Mesenchymal stem cell (in vitro differentiated cells and primary cell): Measurements from ENCODE around the gene STUM.

Experiments used
- DNase-seq: peaks from one replicate; pipeline ENCODE4 v3.0.0-alpha.2; 2013
- H2AFZ ChIP-seq: one replicate; pipeline ENCODE4 v1.6.1; 2013; ENCODE audit warnings: low read depth, mild to moderate bottlenecking, control low read depth, inconsistent platforms, low read length, moderate library complexity
- H2AK5ac ChIP-seq: 2 replicates; pipeline ENCODE4 v1.6.1; 2013; ENCODE audit warnings: low read length, moderate library complexity, mild to moderate bottlenecking, inconsistent platforms; ENCODE audit not compliant: severe bottlenecking
- H2BK120ac ChIP-seq: one replicate; pipeline ENCODE4 v1.6.1; 2013; ENCODE audit warnings: low read depth, mild to moderate bottlenecking, inconsistent platforms, low read length, moderate library complexity
- H2BK12ac ChIP-seq, 2 experiments: one replicate each; pipeline ENCODE4 v1.6.1; 2013; ENCODE audit warnings: inconsistent platforms in 2 of 2, low read length in 2 of 2, mild to moderate bottlenecking in 2 of 2, moderate library complexity in 2 of 2, control low read depth in 1 of 2
- H2BK15ac ChIP-seq: one replicate; pipeline ENCODE4 v1.6.1; 2013; ENCODE audit warnings: mild to moderate bottlenecking, low read depth, inconsistent platforms; ENCODE audit not compliant: poor library complexity, severe bottlenecking
- H2BK5ac ChIP-seq: 2 replicates; pipeline ENCODE4 v1.6.1; 2013; ENCODE audit warnings: low read depth, mild to moderate bottlenecking, low read length, control low read depth, inconsistent platforms; ENCODE audit not compliant: poor library complexity, severe bottlenecking
- H3K14ac ChIP-seq, 2 experiments: one replicate each; pipeline ENCODE4 v1.6.1; 2013; ENCODE audit warnings: inconsistent platforms in 2 of 2, low read length in 2 of 2, control low read depth in 1 of 2, mild to moderate bottlenecking in 1 of 2, moderate library complexity in 1 of 2
- H3K18ac ChIP-seq, 2 experiments: one replicate each; pipeline ENCODE4 v1.6.1; 2013; ENCODE audit warnings: inconsistent platforms in 2 of 2, low read length in 2 of 2, control low read depth in 1 of 2, low read depth in 1 of 2, mild to moderate bottlenecking in 1 of 2
- H3K23ac ChIP-seq, 2 experiments: one replicate each; pipeline ENCODE4 v1.6.1; 2013; ENCODE audit warnings: inconsistent platforms in 2 of 2, low read length in 2 of 2, mild to moderate bottlenecking in 2 of 2, moderate library complexity in 2 of 2, control low read depth in 1 of 2
- H3K27ac ChIP-seq: 2 replicates; pipeline ENCODE4 v1.5.1; 2013; ENCODE audit warnings: mild to moderate bottlenecking, moderate library complexity, low read length, control low read depth, inconsistent platforms; ENCODE audit not compliant: poor library complexity, severe bottlenecking
- H3K27me3 ChIP-seq, 2 experiments: 2 replicates each; pipeline versions ENCODE4 v1.6.1 to v1.7.0; 2013; ENCODE audit warnings: low read length in 2 of 2, mild to moderate bottlenecking in 2 of 2, moderate library complexity in 2 of 2, control low read depth in 1 of 2, inconsistent platforms in 1 of 2; ENCODE audit not compliant: control insufficient read depth in 1 of 2, insufficient read depth in 1 of 2
- H3K36me3 ChIP-seq, 2 experiments: 2 replicates each; pipeline versions ENCODE4 v1.6.1 to v1.7.0; 2013; ENCODE audit warnings: low read length in 2 of 2, control low read depth in 1 of 2, inconsistent platforms in 1 of 2, low read depth in 1 of 2, mild to moderate bottlenecking in 1 of 2; ENCODE audit not compliant: insufficient read depth in 2 of 2, control insufficient read depth in 1 of 2
- H3K4ac ChIP-seq, 2 experiments: one replicate each; pipeline ENCODE4 v1.6.1; 2013; ENCODE audit warnings: inconsistent platforms in 2 of 2, low read length in 2 of 2, mild to moderate bottlenecking in 2 of 2, moderate library complexity in 2 of 2, control low read depth in 1 of 2, low read depth in 1 of 2
- H3K4me1 ChIP-seq: 2 replicates; pipeline ENCODE4 v1.6.1; 2013; ENCODE audit warnings: low read depth, low read length, control low read depth; ENCODE audit not compliant: control insufficient read depth, insufficient read depth
- H3K4me2 ChIP-seq: 2 replicates; pipeline ENCODE4 v1.6.1; 2013; ENCODE audit warnings: low read length, mild to moderate bottlenecking, inconsistent platforms; ENCODE audit not compliant: poor library complexity, severe bottlenecking
- H3K4me3 ChIP-seq, 2 experiments: 2 replicates each; pipeline versions ENCODE4 v1.5.1 to v1.7.0; 2013; ENCODE audit warnings: low read length in 2 of 2, mild to moderate bottlenecking in 2 of 2, control low read depth in 1 of 2, low read depth in 1 of 2; ENCODE audit not compliant: insufficient read depth in 1 of 2
- H3K79me1 ChIP-seq: replicated peaks from 2 replicates; pipeline ENCODE4 v1.6.1; 2013; ENCODE audit warnings: mild to moderate bottlenecking, control low read depth, low read length, inconsistent platforms; ENCODE audit not compliant: poor library complexity, severe bottlenecking
- H3K9ac ChIP-seq: 2 replicates; pipeline ENCODE4 v1.7.0; 2013; ENCODE audit warnings: mild to moderate bottlenecking, low read length, moderate library complexity
- H3K9me3 ChIP-seq: 2 replicates; pipeline ENCODE4 v1.7.0; 2013; ENCODE audit warnings: mild to moderate bottlenecking, low read length; ENCODE audit not compliant: control insufficient read depth
- H4K8ac ChIP-seq: one replicate; pipeline ENCODE4 v1.6.1; 2013; ENCODE audit warnings: inconsistent platforms, mild to moderate bottlenecking, low read length, moderate library complexity
- H4K91ac ChIP-seq: one replicate; pipeline ENCODE4 v1.6.1; 2013; ENCODE audit warnings: mild to moderate bottlenecking, low read length, inconsistent platforms
- WGBS: methylation state at CpG from one replicate; pipeline ENCODE4 v1.1.7; 2013; ENCODE audit warnings: mixed read lengths; 5-methylcytosine and 5-hydroxymethylcytosine counted together

STUM gene

DNA sequence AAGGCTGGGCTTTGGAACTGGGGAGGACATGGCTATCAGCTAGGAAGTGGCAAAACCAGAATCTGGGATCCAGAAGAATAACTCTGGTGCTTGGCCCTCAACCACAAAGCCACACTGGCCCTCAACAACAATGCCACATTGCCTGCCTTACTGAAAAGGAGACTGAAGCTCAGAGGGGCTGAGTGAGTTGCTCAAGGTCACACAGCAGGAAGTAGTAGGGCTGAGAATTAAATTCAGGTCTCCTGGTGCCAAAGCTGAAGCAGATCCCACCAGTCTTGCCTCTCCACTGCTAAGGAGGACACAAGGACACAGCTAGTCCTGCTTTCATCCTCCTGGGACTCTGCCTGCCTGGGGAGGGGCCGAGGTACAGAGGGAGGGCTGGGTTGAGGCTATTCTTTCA, 29.4 kb upstream of the STUM start:
- WGBS, result 65% methylated on average over 1 of the region's 1 CpG
- Histone ChIP-seq H2BK5ac (no peak overlapping the region), H3K18ac (no peak overlapping the region), H3K9ac (no peak overlapping the region), H3K23ac (no peak overlapping the region), H3K36me3 (no peaks in the 10 kb centered on the region), H3K27me3 (peaks cover 36 to 72% of the 10 kb centered on the region in 2 experiments), H3K4me1 (no peaks in the 10 kb centered on the region), H2BK12ac (no peak overlapping the region), H2AK5ac (no peak overlapping the region), H3K4me3 (no peak overlapping the region), H3K79me1 (no peaks in the 10 kb centered on the region), H4K8ac (no peak overlapping the region), H2AFZ (no peak overlapping the region), H4K91ac (no peak overlapping the region), H2BK120ac (no peak overlapping the region), H3K9me3 (peaks cover 7% of the 10 kb centered on the region), H2BK15ac (no peak overlapping the region), H3K4ac (no peak overlapping the region), H3K27ac (no peak overlapping the region), H3K14ac (no peak overlapping the region), H3K4me2 (no peak overlapping the region)
- DNase-seq, result no peak

DNA sequence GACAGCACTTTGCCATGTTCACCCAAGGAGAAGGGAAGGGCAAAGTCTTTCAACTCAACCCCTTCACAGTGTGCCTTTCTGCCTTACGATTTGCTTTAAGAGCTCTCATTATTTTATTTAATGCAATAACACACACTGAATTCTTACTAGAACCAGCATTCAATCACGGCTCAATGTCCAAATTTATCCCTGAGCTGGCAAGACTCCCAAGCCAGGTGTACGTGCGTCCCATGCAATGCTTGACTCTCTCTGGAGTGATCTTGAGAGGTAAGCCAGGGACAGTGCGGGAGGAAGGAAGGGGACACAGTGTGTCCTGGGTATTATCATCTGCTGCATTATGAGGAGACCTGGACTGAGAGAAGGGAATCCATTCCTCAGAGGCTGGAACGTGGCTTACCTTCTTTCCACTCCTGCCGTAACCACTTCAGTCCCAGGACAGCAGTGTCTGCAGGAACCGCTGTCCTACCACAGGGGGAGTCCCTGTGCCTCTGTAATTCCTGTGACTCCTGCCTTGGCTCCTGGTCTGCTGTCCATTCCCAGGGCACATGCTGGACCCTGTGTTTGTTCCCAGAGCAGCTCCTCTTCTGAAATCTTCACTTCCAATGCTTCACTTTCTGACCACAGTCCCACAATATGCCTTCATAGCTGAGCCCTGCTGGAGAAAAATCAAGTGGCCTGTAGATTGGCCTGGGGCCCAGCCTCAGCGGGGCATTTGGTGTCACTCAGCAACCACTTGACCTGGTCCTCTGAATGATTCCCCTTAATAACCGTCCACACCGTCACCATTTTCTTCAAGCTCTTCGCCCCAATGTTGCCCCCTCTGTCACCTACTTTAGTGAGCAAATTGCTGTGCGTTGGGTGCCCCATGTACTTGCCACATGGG, 28.6 kb upstream of the STUM start:
- no peaks in the 10 kb centered on the region for H3K79me1 ChIP-seq
- H3K4me2 ChIP-seq, result no peak overlapping the region
- no peaks in the 10 kb centered on the region for H3K4me1 ChIP-seq
- no peak overlapping the region for H2BK15ac ChIP-seq
- H3K9ac ChIP-seq, result no peak overlapping the region
- no peak overlapping the region for H2BK12ac ChIP-seq
- peaks cover 42 to 73% of the 10 kb centered on the region in 2 experiments for H3K27me3 ChIP-seq
- 77% methylated on average over 9 of the region's 13 CpGs for whole genome bisulfite sequencing
- no peak overlapping the region for H4K91ac ChIP-seq
- no peak overlapping the region for H3K14ac ChIP-seq
- H3K27ac ChIP-seq, result no peak overlapping the region
- H2AK5ac ChIP-seq, result no peak overlapping the region
- H3K23ac ChIP-seq, result no peak overlapping the region
- no peak overlapping the region for H2BK5ac ChIP-seq
- no peak overlapping the region for H2BK120ac ChIP-seq
- H3K36me3 ChIP-seq, result no peaks in the 10 kb centered on the region
- H4K8ac ChIP-seq, result no peak overlapping the region
- H2AFZ ChIP-seq, result no peak overlapping the region
- H3K18ac ChIP-seq, result no peak overlapping the region
- H3K4me3 ChIP-seq, result no peak overlapping the region
- peaks cover 14% of the 10 kb centered on the region for H3K9me3 ChIP-seq
- no peak for DNase-seq
- H3K4ac ChIP-seq, result no peak overlapping the region

DNA sequence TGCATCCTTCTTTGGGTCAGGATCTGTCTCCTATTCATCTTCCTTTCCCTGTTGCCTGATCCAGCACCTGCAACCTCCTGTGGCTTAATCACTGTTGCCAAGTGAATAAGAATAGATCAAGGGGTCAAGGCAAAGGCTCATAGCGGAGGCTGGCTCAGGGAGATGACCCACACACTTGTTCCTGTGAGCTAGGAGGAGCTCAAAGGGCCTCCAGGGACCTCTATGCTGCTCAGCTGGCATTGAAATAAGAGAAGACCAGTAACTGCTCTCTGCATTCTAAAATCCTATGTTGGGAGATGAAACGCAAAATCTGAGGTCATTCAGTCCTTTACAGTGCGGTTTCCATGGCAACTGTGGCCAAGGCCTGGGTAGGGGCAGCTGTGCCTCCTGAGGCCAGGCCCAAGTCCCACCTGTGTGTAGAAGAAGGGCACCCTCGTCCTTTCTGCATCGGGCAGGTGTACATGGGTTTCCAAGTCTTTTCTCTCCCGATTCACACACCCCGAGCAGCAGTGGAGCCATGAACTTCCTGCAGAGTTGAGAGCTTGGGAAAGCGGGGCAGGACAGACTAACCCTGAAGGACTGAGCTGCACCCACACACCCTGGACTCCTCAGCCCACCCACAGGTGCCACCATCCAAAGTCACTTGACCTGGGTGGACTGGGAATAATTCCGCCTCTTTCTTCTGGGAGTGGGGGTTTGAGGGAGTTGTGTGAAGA, 27.8 kb upstream of the STUM start:
- no peak overlapping the region for H3K9ac ChIP-seq
- no peak overlapping the region for H3K4me3 ChIP-seq
- no peak overlapping the region for H2BK5ac ChIP-seq
- no peak overlapping the region for H2BK15ac ChIP-seq
- H3K79me1 ChIP-seq, result no peaks in the 10 kb centered on the region
- no peak overlapping the region for H2AFZ ChIP-seq
- no peak overlapping the region for H4K91ac ChIP-seq
- H3K18ac ChIP-seq, result no peak overlapping the region
- no peak overlapping the region for H2AK5ac ChIP-seq
- no peak overlapping the region for H2BK120ac ChIP-seq
- H3K4me2 ChIP-seq, result no peak overlapping the region
- no peak overlapping the region for H3K14ac ChIP-seq
- WGBS, result 80% methylated on average over 8 of the region's 9 CpGs
- no peaks in the 10 kb centered on the region for H3K36me3 ChIP-seq
- H3K27ac ChIP-seq, result no peak overlapping the region
- H3K23ac ChIP-seq, result no peak overlapping the region
- H2BK12ac ChIP-seq, result no peak overlapping the region
- DNase-seq, result no peak
- no peak overlapping the region for H4K8ac ChIP-seq
- no peak overlapping the region for H3K4ac ChIP-seq
- H3K27me3 ChIP-seq, result peaks cover 42 to 69% of the 10 kb centered on the region in 2 experiments
- H3K4me1 ChIP-seq, result no peaks in the 10 kb centered on the region
- peaks cover 14% of the 10 kb centered on the region for H3K9me3 ChIP-seq

DNA sequence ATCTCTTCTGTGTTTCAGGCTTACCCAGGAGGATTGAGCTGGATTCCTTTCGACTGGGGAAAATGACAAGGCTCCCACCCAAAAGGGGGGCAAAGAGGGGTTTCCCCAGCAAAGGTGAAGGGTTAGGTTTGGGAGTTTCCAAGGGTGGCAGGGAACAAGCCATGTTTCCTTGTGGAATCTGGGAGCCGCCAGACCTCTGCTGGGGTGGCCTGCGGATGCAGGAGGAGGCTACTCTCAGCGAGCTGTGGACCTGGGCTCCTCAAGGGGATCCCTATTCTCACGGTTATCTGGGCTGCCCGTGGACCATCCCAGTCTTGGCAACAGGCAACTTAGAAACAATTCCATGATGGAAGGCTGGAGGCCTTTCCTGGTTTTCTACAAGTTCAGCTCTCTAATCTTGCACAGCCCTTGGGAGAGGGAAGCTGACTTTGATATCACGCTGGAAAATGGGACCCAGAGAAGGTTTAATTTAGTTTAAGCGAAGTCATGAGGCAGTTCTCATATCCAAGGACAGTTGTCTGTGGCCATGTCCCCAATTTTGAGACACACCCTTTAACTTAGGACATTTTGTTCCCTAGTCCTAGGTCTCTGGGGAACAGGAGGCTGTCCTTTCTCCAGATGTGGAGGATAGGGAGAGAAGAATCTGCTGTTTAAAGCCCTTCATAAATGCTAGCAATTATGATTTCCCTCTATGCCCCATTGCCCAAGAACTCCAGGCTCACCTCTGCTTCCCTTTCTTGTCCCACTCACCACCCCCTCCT, 24.7 kb upstream of the STUM start:
- Histone ChIP-seq H4K91ac (no peak overlapping the region), H2BK120ac (no peak overlapping the region), H4K8ac (no peak overlapping the region), H2AK5ac (no peak overlapping the region), H3K4me2 (no peak overlapping the region), H3K27me3 (peaks cover 35 to 47% of the 10 kb centered on the region in 2 experiments), H2BK12ac (no peak overlapping the region), H3K18ac (no peak overlapping the region), H3K36me3 (no peaks in the 10 kb centered on the region), H3K4ac (no peak overlapping the region), H2BK5ac (no peak overlapping the region), H3K23ac (no peak overlapping the region), H3K27ac (no peak overlapping the region), H2BK15ac (no peak overlapping the region), H3K9me3 (peaks cover 14% of the 10 kb centered on the region), H3K14ac (no peak overlapping the region), H3K9ac (no peak overlapping the region), H3K4me1 (no peaks in the 10 kb centered on the region), H3K79me1 (no peaks in the 10 kb centered on the region), H2AFZ (no peak overlapping the region), H3K4me3 (no peak overlapping the region)
- DNase-seq, result no peak
- WGBS, result 76% methylated on average over 8 of the region's 8 CpGs
